Stimulated activated CD4-positive, alpha-beta T cell treated with anti-CD3 and anti-CD28 coated beads, Interleukin-4, amount 100 ng/mL, for 48 hours (primary cell): ENCODE data around the gene ZMIZ1.

Experiments used
- DNase-seq, 2 donors: peaks; one replicate each; pipeline ENCODE4 v3.0.0-alpha.2; 2020; ENCODE audit warnings: low read depth in 2 of 2

ZMIZ1 gene

GRCh38 chr10:79229830-79230327 is 161.1 kb downstream of the ZMIZ1 start:
- DNase-seq: no peak

GRCh38 chr10:79230328-79230830 is 161.6 kb downstream of the ZMIZ1 start:
- no peak for DNase-seq

- no peak for DNase-seq
Observed at GRCh38 chr10:79230850-79231249, 162.1 kb downstream of the ZMIZ1 start.

- DNase-seq: no peak
Observed at GRCh38 chr10:79231908-79232307, 163.1 kb downstream of the ZMIZ1 start.

- no peak for DNase-seq
Observed at GRCh38 chr10:79232864-79233263, 164.1 kb downstream of the ZMIZ1 start.

- DNase-seq: no peak
Observed at GRCh38 chr10:79234391-79235315, 165.9 kb downstream of the ZMIZ1 start.

- no peak for DNase-seq
Observed at GRCh38 chr10:79235765-79236432, 167.1 kb downstream of the ZMIZ1 start.

GRCh38 chr10:79236433-79236765 is 167.6 kb downstream of the ZMIZ1 start:
- no peak for DNase-seq

- no peak for DNase-seq
Observed at GRCh38 chr10:79237454-79238157, 168.8 kb downstream of the ZMIZ1 start.

GRCh38 chr10:79238158-79238520 is 169.4 kb downstream of the ZMIZ1 start:
- no peak for DNase-seq

- DNase-seq: no peak
Observed at GRCh38 chr10:79238606-79239005, 169.8 kb downstream of the ZMIZ1 start.

- DNase-seq: no peak
Observed at GRCh38 chr10:79239275-79239779, 170.6 kb downstream of the ZMIZ1 start.

GRCh38 chr10:79239924-79240581 is 171.3 kb downstream of the ZMIZ1 start:
- no peak for DNase-seq

GRCh38 chr10:79241629-79241989 is 172.8 kb downstream of the ZMIZ1 start:
- DNase-seq: no peak

- peak; percentile 47 to 68 for DNase-seq
Observed at GRCh38 chr10:79241990-79242619, 173.3 kb downstream of the ZMIZ1 start.

- peak; percentile 58 to 59 for DNase-seq
Observed at GRCh38 chr10:79242620-79243152, 173.9 kb downstream of the ZMIZ1 start.

GRCh38 chr10:79243181-79244067 is 174.7 kb downstream of the ZMIZ1 start:
- DNase-seq: peak; percentile 54 to 68

- no peak for DNase-seq
Observed at GRCh38 chr10:79244068-79244442, 175.3 kb downstream of the ZMIZ1 start.

GRCh38 chr10:79244841-79245504 is 176.2 kb downstream of the ZMIZ1 start:
- DNase-seq: no peak
